ENCODE measurements around the gene CSTB. TPM values are rescaled to one million over a fixed set of nuclear protein-coding genes. Genes with fewer than 3 reads are reported as not detected.

The CSTB gene
- total RNA-seq, 1 experiment from 2014 or later, result 136 TPM

GRCh38 chr21:43819511-43820405 lies 43.6 kb upstream of the CSTB start:
- intact Hi-C loops (cut with micrococcal nuclease; ENCODE audit: unreplicated experiment), result loop anchor here (10.0 kb wide), 1 partner anchor 665 kb away; no protein-coding TSS in a partner anchor
- CTCF ChIA-PET, result no interaction called here
- no peaks in the 10 kb centered on the region for H4K20me1 ChIP-seq (ENCODE audit: insufficient read depth)

GRCh38 chr21:43818685-43819084 lies 42.6 kb upstream of the CSTB start:
- intact Hi-C loops (cut with micrococcal nuclease; ENCODE audit: unreplicated experiment), result loop anchor here (10.0 kb wide), 1 partner anchor 666 kb away; no protein-coding TSS in a partner anchor
- Histone ChIP-seq H3K9me3 (ENCODE audit: insufficient read depth, low read depth) (no peaks in the 10 kb centered on the region), H3K4me2 (no peak overlapping the region), H3K4me3 (no peak overlapping the region), H3K36me3 (ENCODE audit: low read depth) (no peaks in the 10 kb centered on the region), H3F3A (ENCODE audit: insufficient read depth, low read depth) (peaks cover 10% of the 10 kb centered on the region; the same call in 1 of the 2 replicates), H3K79me2 (ENCODE audit: low read depth) (no peaks in the 10 kb centered on the region), H3K4me1 (replicated peaks; ENCODE audit: insufficient read depth) (peaks cover 7% of the 10 kb centered on the region), H4K20me1 (ENCODE audit: insufficient read depth) (no peaks in the 10 kb centered on the region), H3K27ac (no peak overlapping the region), H3K27me3 (ENCODE audit: insufficient read depth, low read depth) (no peaks in the 10 kb centered on the region), H3K9me2 (ENCODE audit: insufficient read depth) (no peaks in the 10 kb centered on the region), H2AFZ (no peak overlapping the region)
- ChIA-PET CTCF (interaction anchor here (0.6 kb wide), 1 partner anchor 143 kb away, joined by 3 read pairs; no protein-coding TSS in a partner anchor), POLR2A (ENCODE audit: unreplicated experiment) (no interaction called here)
- DNase-seq, result no peak
- no peak for TF ChIP-seq EZH2 (IDR thresholded peaks at IDR 0.05; ENCODE audit: low read depth)
- TF ChIP-seq CTCF (conservative IDR thresholded peaks at IDR 0.05), result no peak
- no TSS peak for BruUV-seq (replicated peaks)

More at GRCh38 chr21:43819511-43820405, 43.6 kb upstream of the CSTB start:
- H3K27me3 ChIP-seq (ENCODE audit: insufficient read depth, low read depth), result no peaks in the 10 kb centered on the region
- no peaks in the 10 kb centered on the region for H3K9me2 ChIP-seq (ENCODE audit: insufficient read depth)
- peaks cover 2% of the 10 kb centered on the region for H3K4me1 ChIP-seq (replicated peaks; ENCODE audit: insufficient read depth)
- H3K4me2 ChIP-seq, result no peak overlapping the region
- no peak for TF ChIP-seq CTCF (conservative IDR thresholded peaks at IDR 0.05)
- no peak for TF ChIP-seq EZH2 (IDR thresholded peaks at IDR 0.05; ENCODE audit: low read depth)
- POLR2A ChIA-PET (ENCODE audit: unreplicated experiment), result no interaction called here
- H3K27ac ChIP-seq, result no peak overlapping the region
- no peaks in the 10 kb centered on the region for H3K9me3 ChIP-seq (ENCODE audit: insufficient read depth, low read depth)
- no peaks in the 10 kb centered on the region for H3K36me3 ChIP-seq (ENCODE audit: low read depth)
- peaks cover 1% of the 10 kb centered on the region; the same call in 1 of the 2 replicates for H3F3A ChIP-seq (ENCODE audit: insufficient read depth, low read depth)
- no peaks in the 10 kb centered on the region for H3K79me2 ChIP-seq (ENCODE audit: low read depth)
- DNase-seq, result no peak
- no peak overlapping the region for H2AFZ ChIP-seq
- no peak overlapping the region for H3K4me3 ChIP-seq
- BruUV-seq (replicated peaks), result no TSS peak

- CTCF ChIA-PET, result no interaction called here
- Histone ChIP-seq H3F3A (ENCODE audit: insufficient read depth, low read depth) (peaks cover 10% of the 10 kb centered on the region; the same call in 1 of the 2 replicates), H2AFZ (no peak overlapping the region), H3K27ac (no peak overlapping the region), H3K79me2 (ENCODE audit: low read depth) (no peaks in the 10 kb centered on the region), H3K9me2 (ENCODE audit: insufficient read depth) (no peaks in the 10 kb centered on the region), H3K27me3 (ENCODE audit: insufficient read depth, low read depth) (no peaks in the 10 kb centered on the region), H3K9me3 (ENCODE audit: insufficient read depth, low read depth) (no peaks in the 10 kb centered on the region), H3K4me3 (no peak overlapping the region), H3K4me2 (no peak overlapping the region), H3K4me1 (replicated peaks; ENCODE audit: insufficient read depth) (peaks cover 7% of the 10 kb centered on the region), H3K36me3 (ENCODE audit: low read depth) (no peaks in the 10 kb centered on the region), H4K20me1 (ENCODE audit: insufficient read depth) (no peaks in the 10 kb centered on the region)
- no peak for TF ChIP-seq EZH2 (IDR thresholded peaks at IDR 0.05; ENCODE audit: low read depth)
- no peak for TF ChIP-seq CTCF (conservative IDR thresholded peaks at IDR 0.05)
- POLR2A ChIA-PET (ENCODE audit: unreplicated experiment), result no interaction called here
- no TSS peak for BruUV-seq (replicated peaks)
- no peak for DNase-seq
- intact Hi-C loops (cut with micrococcal nuclease; ENCODE audit: unreplicated experiment), result loop anchor here (10.0 kb wide), 1 partner anchor 667 kb away; no protein-coding TSS in a partner anchor
Observed at GRCh38 chr21:43817157-43818086, 41.3 kb upstream of the CSTB start.
